Brain microvascular endothelial cell (primary cell): ENCODE measurements around the gene AK8.

Source experiments
- DNase-seq: peaks from one replicate; pipeline ENCODE4 v3.0.0-alpha.2; 2020
- H3K27ac ChIP-seq: fragments of 250-450 bp; sonication (Bioruptor Pico); 2 replicates; pipeline ENCODE4 v1.5.1; 2020; ENCODE audit warnings: mild to moderate bottlenecking, moderate library complexity
- H3K27me3 ChIP-seq: fragments of 250-450 bp; sonication (Bioruptor Pico); replicated peaks from 2 replicates; pipeline ENCODE4 v1.5.1; 2020; ENCODE audit warnings: mild to moderate bottlenecking
- H3K36me3 ChIP-seq: fragments of 250-450 bp; sonication (Bioruptor Pico); replicated peaks from 2 replicates; pipeline ENCODE4 v1.5.1; 2020; ENCODE audit warnings: mild to moderate bottlenecking
- H3K4me3 ChIP-seq: 2 replicates; pipeline ENCODE4 v1.5.1; 2011; ENCODE audit warnings: low read depth, mild to moderate bottlenecking, control low read depth, low read length, moderate library complexity
- CTCF ChIP-seq: IDR thresholded peaks from 2 replicates; pipeline ENCODE4 v1.5.1; 2011; ENCODE audit warnings: low read depth, mild to moderate bottlenecking, moderate library complexity, low read length, control low read depth, inconsistent platforms; ENCODE audit errors: missing control alignments
- in situ Hi-C: cut with HindIII; loops from 2 replicates; pipeline ENCODE4 v1.10.0; 2017; ENCODE audit warnings: low sequenced_read_pairs, low pct_ligation_motif_present

Gene AK8

GRCh38 chr9:132793606-132794580, 84.2 kb downstream of the AK8 start:
- H3K36me3 ChIP-seq, result no peaks in the 10 kb centered on the region
- no peak for DNase-seq
- in situ Hi-C loops, result no loop called here
- no peak for TF ChIP-seq CTCF
- H3K27me3 ChIP-seq, result peaks cover 15% of the 10 kb centered on the region
- H3K27ac ChIP-seq, result no peak overlapping the region
- no peak overlapping the region for H3K4me3 ChIP-seq

- no peak for DNase-seq
- H3K27ac ChIP-seq, result no peak overlapping the region
- H3K27me3 ChIP-seq, result peaks cover 5% of the 10 kb centered on the region
- in situ Hi-C loops, result no loop called here
- H3K36me3 ChIP-seq, result no peaks in the 10 kb centered on the region
- no peak for TF ChIP-seq CTCF
- no peak overlapping the region for H3K4me3 ChIP-seq
Measured at GRCh38 chr9:132792547-132792946, 85.5 kb downstream of the AK8 start.

GRCh38 chr9:132791699-132792240, 86.3 kb downstream of the AK8 start:
- in situ Hi-C loops, result no loop called here
- Histone ChIP-seq H3K36me3 (no peaks in the 10 kb centered on the region), H3K27ac (no peak overlapping the region), H3K27me3 (peaks cover 2% of the 10 kb centered on the region), H3K4me3 (no peak overlapping the region)
- DNase-seq, result no peak
- TF ChIP-seq CTCF, result no peak

- H3K27me3 ChIP-seq, result peaks cover 5% of the 10 kb centered on the region
- TF ChIP-seq CTCF, result no peak
- H3K27ac ChIP-seq, result no peak overlapping the region
- in situ Hi-C loops, result no loop called here
- no peaks in the 10 kb centered on the region for H3K36me3 ChIP-seq
- no peak overlapping the region for H3K4me3 ChIP-seq
- DNase-seq, result no peak
Measured at GRCh38 chr9:132789719-132790118, 88.4 kb downstream of the AK8 start.

- H3K27me3 ChIP-seq, result peaks cover 3% of the 10 kb centered on the region
- in situ Hi-C loops, result no loop called here
- no peak for DNase-seq
- H3K36me3 ChIP-seq, result no peaks in the 10 kb centered on the region
- no peak for TF ChIP-seq CTCF
- H3K4me3 ChIP-seq, result no peak overlapping the region
- no peak overlapping the region for H3K27ac ChIP-seq
Measured at GRCh38 chr9:132788378-132788777, 89.7 kb downstream of the AK8 start.
